Measurements from ENCODE around the gene BTF3L4. TPM values are rescaled to one million over a fixed set of nuclear protein-coding genes. Genes with fewer than 3 reads are reported as not detected.

BTF3L4 gene
- total RNA-seq, 4 donors from 2014 or later, result 33.8 to 46.5 (median 37.0) TPM

- 21 to 43% methylated on average over 2 to 8 of the region's 78 CpGs for WGBS, 2 donors
- intact Hi-C loops (cut with DNase I), result no loop called here
- H3K36me3 ChIP-seq, result peaks cover 0 to 9% (median 0%) of the 10 kb centered on the region in 3 donors
- H3K9me3 ChIP-seq, result no peaks in the 10 kb centered on the region
- H3K27ac ChIP-seq, result peak within 1 kb of the TSS; percentile 86 to 96 (median 93)
- TF ChIP-seq, protein P1, sequence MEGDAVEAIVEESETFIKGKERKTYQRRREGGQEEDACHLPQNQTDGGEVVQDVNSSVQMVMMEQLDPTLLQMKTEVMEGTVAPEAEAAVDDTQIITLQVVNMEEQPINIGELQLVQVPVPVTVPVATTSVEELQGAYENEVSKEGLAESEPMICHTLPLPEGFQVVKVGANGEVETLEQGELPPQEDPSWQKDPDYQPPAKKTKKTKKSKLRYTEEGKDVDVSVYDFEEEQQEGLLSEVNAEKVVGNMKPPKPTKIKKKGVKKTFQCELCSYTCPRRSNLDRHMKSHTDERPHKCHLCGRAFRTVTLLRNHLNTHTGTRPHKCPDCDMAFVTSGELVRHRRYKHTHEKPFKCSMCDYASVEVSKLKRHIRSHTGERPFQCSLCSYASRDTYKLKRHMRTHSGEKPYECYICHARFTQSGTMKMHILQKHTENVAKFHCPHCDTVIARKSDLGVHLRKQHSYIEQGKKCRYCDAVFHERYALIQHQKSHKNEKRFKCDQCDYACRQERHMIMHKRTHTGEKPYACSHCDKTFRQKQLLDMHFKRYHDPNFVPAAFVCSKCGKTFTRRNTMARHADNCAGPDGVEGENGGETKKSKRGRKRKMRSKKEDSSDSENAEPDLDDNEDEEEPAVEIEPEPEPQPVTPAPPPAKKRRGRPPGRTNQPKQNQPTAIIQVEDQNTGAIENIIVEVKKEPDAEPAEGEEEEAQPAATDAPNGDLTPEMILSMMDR (IDR thresholded peaks at IDR 0.05), result no peak
- peak in 2 of 4 donors; percentile 51 to 57 for TF ChIP-seq POLR2A (IDR thresholded peaks at IDR 0.05)
- peaks cover 14 to 38% (median 16%) of the 10 kb centered on the region in 3 donors for H3K4me1 ChIP-seq
- peak; percentile 35 for DNase-seq
- H3K4me3 ChIP-seq, result peak within 1 kb of the TSS; percentile 71 to 96 (median 83)
- no peaks in the 10 kb centered on the region for H3K27me3 ChIP-seq
Observed at GRCh38 chr1:52033190-52034049, 22.7 kb upstream of the BTF3L4 start, which contains the start of gene KTI12. KTI12 (minus strand) TSS chr1:52033810; CDS start chr1:52033761, 49 bp downstream.

GRCh38 chr1:52034050-52034384, 22.1 kb upstream of the BTF3L4 start:
- TF ChIP-seq, protein P1 (IDR thresholded peaks at IDR 0.05), result no peak
- no peak for TF ChIP-seq POLR2A (IDR thresholded peaks at IDR 0.05)
- 95 to 100% methylated on average over 2 of the region's 2 CpGs for WGBS, 2 donors
- Histone ChIP-seq H3K9me3 (no peaks in the 10 kb centered on the region), H3K4me3 (peak overlapping the region; percentile 71 to 96 (median 83)), H3K4me1 (peaks cover 14 to 38% (median 16%) of the 10 kb centered on the region in 3 donors), H3K36me3 (peaks cover 0 to 15% (median 0%) of the 10 kb centered on the region in 3 donors), H3K27ac (peak overlapping the region; percentile 86 to 96 (median 93)), H3K27me3 (no peaks in the 10 kb centered on the region)
- no peak for DNase-seq
- intact Hi-C loops (cut with DNase I), result no loop called here

DNA sequence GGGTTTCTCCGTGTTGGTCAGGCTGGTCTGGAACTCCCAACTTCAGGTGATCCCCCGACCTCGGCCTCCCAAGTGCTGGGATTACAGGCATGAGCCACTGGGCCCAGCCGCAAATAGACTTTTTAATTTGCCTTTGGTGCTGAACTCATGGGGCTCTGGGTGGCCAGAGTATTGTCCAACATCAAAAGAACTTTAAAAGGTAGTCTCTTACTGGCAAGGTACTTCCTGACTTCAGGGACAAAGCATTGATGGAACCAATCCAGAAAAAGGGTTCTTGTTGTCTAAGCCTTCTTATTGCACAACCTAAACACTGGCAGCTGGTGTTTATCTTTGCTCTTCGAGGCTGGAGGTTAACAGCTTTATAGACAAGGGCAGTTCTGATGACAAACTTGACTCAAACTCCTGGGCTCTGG, 18.7 kb upstream of the BTF3L4 start:
- no peak for TF ChIP-seq POLR2A (IDR thresholded peaks at IDR 0.05)
- TF ChIP-seq, protein P1 (IDR thresholded peaks at IDR 0.05), result no peak
- H3K27me3 ChIP-seq, result no peaks in the 10 kb centered on the region
- H3K27ac ChIP-seq, result no peak overlapping the region
- intact Hi-C loops (cut with DNase I), result no loop called here
- H3K9me3 ChIP-seq, result no peaks in the 10 kb centered on the region
- no peak for DNase-seq
- H3K4me1 ChIP-seq, result peaks cover 2 to 13% (median 6%) of the 10 kb centered on the region in 3 donors
- peaks cover 0 to 43% (median 12%) of the 10 kb centered on the region in 3 donors for H3K36me3 ChIP-seq
- no peak overlapping the region for H3K4me3 ChIP-seq
- 0 to 80% methylated on average over 1 to 4 of the region's 5 CpGs for WGBS, 2 donors

DNA sequence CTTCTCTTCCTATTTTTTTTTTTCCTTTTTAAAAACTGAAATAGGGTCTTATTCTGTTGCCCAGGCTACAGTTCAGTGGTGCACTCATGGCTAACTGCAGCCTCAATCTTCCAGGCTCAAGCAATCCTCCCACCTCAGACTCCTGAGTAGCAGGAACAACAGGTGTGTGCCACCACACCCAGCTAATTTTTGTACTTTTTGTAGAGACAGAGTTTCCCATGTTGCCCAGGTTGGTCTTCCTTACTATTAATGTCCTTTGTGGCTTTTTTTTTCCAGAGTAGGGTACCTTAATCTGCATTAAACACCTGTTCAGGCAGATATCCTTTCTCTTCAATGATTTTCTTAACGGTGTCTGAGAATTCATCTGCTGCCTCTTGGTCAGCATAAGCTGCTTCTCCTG, 18.2 kb upstream of the BTF3L4 start:
- Histone ChIP-seq H3K36me3 (peaks cover 0 to 43% (median 12%) of the 10 kb centered on the region in 3 donors), H3K4me3 (no peak overlapping the region), H3K9me3 (no peaks in the 10 kb centered on the region), H3K27ac (no peak overlapping the region), H3K4me1 (peaks cover 0 to 8% (median 4%) of the 10 kb centered on the region in 3 donors), H3K27me3 (no peaks in the 10 kb centered on the region)
- no peak for DNase-seq
- intact Hi-C loops (cut with DNase I), result no loop called here
- no peak for TF ChIP-seq POLR2A (IDR thresholded peaks at IDR 0.05)
- TF ChIP-seq, protein P1 (IDR thresholded peaks at IDR 0.05), result no peak
- 92 to 100% methylated on average over 1 of the region's 1 CpG for WGBS, 2 donors

DNA sequence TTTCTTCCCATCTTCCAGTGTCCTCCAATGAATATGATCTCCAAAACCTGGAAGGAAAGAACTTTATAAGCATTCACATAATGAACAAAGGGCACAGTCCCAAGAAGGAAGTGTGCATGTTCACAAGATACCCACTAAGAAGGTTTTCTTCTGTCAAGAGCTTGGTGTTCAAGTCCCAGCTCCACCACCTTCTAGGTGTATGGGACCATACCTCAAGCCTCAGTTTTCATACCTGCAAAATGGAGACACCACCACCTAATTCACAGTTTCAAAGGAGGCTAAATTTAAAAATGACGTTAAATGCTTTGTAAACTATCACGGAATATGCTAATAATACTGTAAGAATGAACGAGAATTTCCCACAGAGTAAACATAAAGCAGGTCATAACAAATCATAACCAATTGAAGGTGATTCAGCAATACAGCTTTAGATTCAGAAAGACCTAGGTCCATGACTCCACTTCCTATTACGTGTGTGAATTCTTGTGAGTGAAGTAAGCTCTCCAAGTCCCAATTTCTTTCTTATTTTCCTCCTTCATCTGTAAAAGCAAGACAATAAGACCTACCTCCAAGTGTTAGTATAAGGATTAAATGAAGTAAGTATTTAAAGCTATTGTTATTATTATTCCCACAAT, 14.4 kb upstream of the BTF3L4 start:
- Histone ChIP-seq H3K36me3 (peaks cover 0 to 49% (median 12%) of the 10 kb centered on the region in 3 donors), H3K4me1 (no peaks in the 10 kb centered on the region), H3K27ac (no peak overlapping the region), H3K4me3 (no peak overlapping the region), H3K27me3 (no peaks in the 10 kb centered on the region), H3K9me3 (no peaks in the 10 kb centered on the region)
- no peak for DNase-seq
- intact Hi-C loops (cut with DNase I), result no loop called here
- TF ChIP-seq, protein P1 (IDR thresholded peaks at IDR 0.05), result no peak
- TF ChIP-seq POLR2A (IDR thresholded peaks at IDR 0.05), result no peak
- WGBS, 2 donors, result 67 to 79% methylated on average over 4 of the region's 4 CpGs

All from esophagus squamous epithelium (tissue), 5 donors.